A549 treated with AZD9567 at 1 μM for 4 hours (cell line): ENCODE data around the gene HRAS. TPM values are rescaled to one million over a fixed set of nuclear protein-coding genes. Genes with fewer than 3 reads are reported as not detected.

ENCODE experiments used
- total RNA-seq: library from RNA; stranded (reverse); fragments of 200-300 nt; extraction: Qiagen RNA extraction; gene quantifications from 5 replicates; pipeline ENCODE4 v1.2.3, GENCODE V29; 2022; ENCODE audit not compliant: insufficient read depth

HRAS gene
- 124 to 168 TPM (median 154 TPM) in 5 replicates for total RNA-seq

GRCh38 chr11:535519-536454, at the start of gene HRAS:
HRAS (minus strand) TSS chr11:535576.

GRCh38 chr11:575996-576768, 40.8 kb upstream of the HRAS start, which contains the start of gene PHRF1:
PHRF1 (plus strand) TSS chr11:576470; CDS start chr11:581513, 5,043 bp downstream.

DNA sequence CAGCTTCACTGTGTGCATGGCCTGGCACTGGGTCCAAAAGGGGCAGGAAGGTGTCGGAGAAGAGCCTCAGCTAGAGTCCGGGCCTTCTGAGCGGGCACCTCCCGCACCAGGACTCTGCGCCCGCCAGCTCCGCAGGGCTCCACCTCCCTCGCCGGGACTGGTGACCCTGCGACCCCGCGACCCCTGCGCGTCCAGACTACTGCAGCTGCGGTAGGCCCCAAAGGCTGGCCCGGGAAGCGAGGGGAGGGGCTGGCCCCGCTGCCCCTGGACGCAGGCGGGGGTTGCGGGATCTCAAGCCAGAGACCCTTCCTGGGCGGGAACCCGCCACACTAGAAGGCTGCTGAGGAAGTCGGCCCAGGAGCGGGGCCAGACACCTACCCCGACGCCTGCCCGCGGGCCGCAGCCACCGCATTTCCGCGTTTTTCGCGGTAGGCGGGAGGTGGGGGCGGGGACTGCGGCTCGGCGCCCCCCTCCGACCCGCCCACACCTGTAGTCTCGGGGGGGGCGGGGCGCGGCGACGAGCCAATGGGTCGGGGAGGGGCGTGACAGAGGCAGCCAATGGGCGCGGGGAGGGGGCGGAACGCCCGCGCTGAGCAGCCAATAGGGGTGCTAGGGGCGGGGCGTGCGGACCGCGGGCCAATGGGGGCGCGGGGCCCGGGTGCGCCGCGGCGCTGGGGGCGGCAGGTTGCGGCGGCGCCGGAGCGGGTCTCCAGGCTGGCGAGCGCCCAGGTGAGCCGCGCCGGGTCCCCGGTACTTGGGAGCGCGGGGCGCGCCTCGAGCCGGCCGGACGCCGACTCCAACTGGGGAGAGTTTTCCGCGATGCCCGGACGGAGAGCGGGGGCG, 25.1 kb upstream of the HRAS start, which contains the start of the genes LMNTD2 and RASSF7:
Gene LMNTD2, minus strand, starts transcription at position 434 of the 843 bp plus-strand sequence. Its CDS starts 22 bp downstream, at position 412.
Gene RASSF7, plus strand, starts transcription at position 666 of the 843 bp plus-strand sequence. CDS start 799 bp downstream, outside the sequence.

GRCh38 chr11:536841-537621, 1.7 kb upstream of the HRAS start, which contains the start of gene LRRC56:
LRRC56 (plus strand) TSS chr11:537527; CDS start chr11:540685, 3,158 bp downstream.

DNA sequence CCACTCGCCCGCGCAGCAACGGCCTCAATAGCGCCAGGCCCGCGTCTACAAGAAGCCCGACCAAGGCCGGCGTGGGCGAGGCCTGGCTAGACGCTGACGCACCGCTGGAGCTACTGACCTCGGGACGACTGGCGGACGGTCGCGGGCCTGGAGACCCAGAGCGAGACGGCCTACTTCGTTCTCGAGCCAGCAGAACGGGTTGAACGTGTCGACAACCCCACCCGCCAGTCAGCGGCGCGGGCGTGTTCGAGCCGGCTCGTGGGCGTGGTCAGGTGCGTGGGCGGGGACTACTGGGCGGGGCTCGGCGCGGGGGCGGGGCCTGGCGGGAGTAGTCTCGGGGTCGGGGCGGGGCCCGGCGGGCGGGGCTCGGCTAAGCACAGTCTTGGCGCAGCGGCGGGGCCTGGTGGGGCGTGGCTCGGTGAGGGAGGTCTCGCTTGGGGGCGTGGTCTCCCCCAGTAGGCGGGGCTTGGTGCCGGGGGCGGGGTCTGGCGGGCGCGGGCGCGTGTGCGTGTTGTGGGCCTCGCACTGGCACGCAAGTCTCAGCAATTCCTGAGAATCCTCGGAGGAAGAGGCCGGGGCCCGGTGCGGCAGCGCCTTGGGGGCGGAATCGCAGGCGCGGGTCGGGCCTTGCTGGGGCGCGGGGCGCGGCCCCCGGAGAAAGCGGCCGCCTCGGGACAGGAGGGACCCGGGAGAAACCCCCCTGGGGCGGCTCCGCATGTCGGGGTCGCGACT, 28.2 kb downstream of the HRAS start, which contains the start of gene RNH1:
Gene RNH1, minus strand, starts transcription at position 248 of the 732 bp plus-strand sequence. CDS start 5,080 bp downstream, outside the sequence.

Other genes starting within 250 kb of the HRAS start
- 4.7 to 14.4 TPM (median 13.1 TPM) in 5 replicates for gene PGGHG, start 246.4 kb downstream of the HRAS start, total RNA-seq
- gene IFITM5, start 236.1 kb downstream of the HRAS start, total RNA-seq: not detected in 5 replicates
- gene IFITM2, start 227.8 kb downstream of the HRAS start, total RNA-seq: 44.1 to 65.8 TPM (median 59.9 TPM) in 5 replicates
- gene IFITM1, start 221.5 kb downstream of the HRAS start, total RNA-seq: 0.21 to 0.61 TPM (median 0.40 TPM) in 4 of 5 replicates, not detected in the other
- 25.9 to 31.4 TPM (median 29.6 TPM) in 5 replicates for gene IFITM3, start 214.7 kb downstream of the HRAS start, total RNA-seq
- gene B4GALNT4, start 166.1 kb downstream of the HRAS start, total RNA-seq: 3.5 to 19.5 TPM (median 16.4 TPM) in 5 replicates
- gene PKP3, start 141.4 kb downstream of the HRAS start, total RNA-seq: 23.1 to 36.9 TPM (median 34.3 TPM) in 5 replicates
- 56.8 to 95.7 TPM (median 89.6 TPM) in 5 replicates for gene SIGIRR, start 120.6 kb downstream of the HRAS start, total RNA-seq
- gene ANO9, start 93.6 kb downstream of the HRAS start, total RNA-seq: 0.84 to 1.3 TPM (median 0.85 TPM) in 4 of 5 replicates, not detected in the other
- 43.9 to 53.0 TPM (median 47.6 TPM) in 5 replicates for gene PTDSS2, start 85.3 kb downstream of the HRAS start, total RNA-seq
- gene RNH1, start 28.3 kb downstream of the HRAS start, total RNA-seq: 170 to 191 TPM (median 177 TPM) in 5 replicates
- 0.73 to 1.4 TPM (median 0.86 TPM) in 5 replicates for gene LRRC56, start 2.0 kb upstream of the HRAS start, total RNA-seq
- 2.3 to 2.8 TPM (median 2.5 TPM) in 4 of 5 replicates, not detected in the other for gene LMNTD2, start 25.2 kb upstream of the HRAS start, total RNA-seq
- gene RASSF7, start 25.4 kb upstream of the HRAS start, total RNA-seq: 36.4 to 53.5 TPM (median 50.1 TPM) in 5 replicates
- 26.7 to 41.0 TPM (median 39.1 TPM) in 5 replicates for gene PHRF1, start 40.9 kb upstream of the HRAS start, total RNA-seq
- 7.7 to 13.2 TPM (median 10.5 TPM) in 5 replicates for gene IRF7, start 80.4 kb upstream of the HRAS start, total RNA-seq
- 0.02 to 0.09 TPM (median 0.05 TPM) in 4 of 5 replicates, not detected in the other for gene CDHR5, start 89.4 kb upstream of the HRAS start, total RNA-seq
- gene SCT, start 91.6 kb upstream of the HRAS start, total RNA-seq: not detected in 5 replicates
- gene DRD4, start 101.7 kb upstream of the HRAS start, total RNA-seq: 0.33 to 0.56 TPM (median 0.52 TPM) in 4 of 5 replicates, not detected in the other
- gene DEAF1, start 159.6 kb upstream of the HRAS start, total RNA-seq: 27.7 to 36.3 TPM (median 31.2 TPM) in 5 replicates
- 8.6 to 11.0 TPM (median 10.4 TPM) in 5 replicates for gene TMEM80, start 160.2 kb upstream of the HRAS start, total RNA-seq
- gene EPS8L2, start 170.7 kb upstream of the HRAS start, total RNA-seq: 64.8 to 132 TPM (median 122 TPM) in 5 replicates
- gene TALDO1, start 211.9 kb upstream of the HRAS start, total RNA-seq: 386 to 459 TPM (median 396 TPM) in 5 replicates
- gene GATD1, start 241.9 kb upstream of the HRAS start, total RNA-seq: 33.6 to 50.1 TPM (median 49.2 TPM) in 5 replicates